Measurements from ENCODE around the gene C16orf74.

Gene C16orf74

DNA sequence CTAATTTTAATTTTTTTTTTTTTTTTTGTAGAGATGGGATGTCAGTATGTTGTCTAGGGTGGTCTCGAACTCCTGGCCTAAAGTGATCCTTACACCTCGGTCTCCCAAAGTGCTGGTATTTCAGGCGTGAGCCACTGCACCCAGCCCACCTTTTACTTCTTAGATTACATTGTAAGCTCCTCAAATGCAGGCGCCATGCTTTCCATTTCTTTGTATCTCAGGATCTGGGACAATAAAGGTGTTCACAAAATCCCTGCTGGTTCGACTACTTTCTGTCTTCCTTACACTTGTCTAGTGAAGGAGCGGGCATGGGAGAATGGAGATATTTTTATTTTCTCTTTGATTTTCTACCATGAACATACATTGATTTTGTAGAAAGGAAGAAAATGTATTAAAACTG lies 23.2 kb upstream of the C16orf74 start:
- no peak for DNase-seq

DNA sequence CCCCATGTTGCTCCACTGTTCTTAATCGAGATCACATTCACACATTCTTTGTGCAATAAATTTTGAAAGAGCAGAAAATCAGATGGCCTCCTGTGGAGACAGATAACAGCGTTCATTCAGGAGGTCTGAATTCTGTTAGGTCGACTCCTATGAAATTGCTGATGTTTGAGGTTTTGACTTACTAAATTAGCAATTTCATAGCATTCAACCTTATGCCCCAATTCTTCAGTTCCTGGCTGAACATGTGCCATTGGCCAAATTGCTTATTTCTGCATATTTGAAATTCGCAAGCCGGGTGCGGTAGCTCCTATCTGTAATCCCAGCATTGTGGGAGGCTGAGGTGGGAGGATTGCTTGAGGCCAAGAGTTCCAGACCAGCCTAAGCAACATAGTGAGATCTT lies 22.1 kb upstream of the C16orf74 start:
- DNase-seq = no peak

DNA sequence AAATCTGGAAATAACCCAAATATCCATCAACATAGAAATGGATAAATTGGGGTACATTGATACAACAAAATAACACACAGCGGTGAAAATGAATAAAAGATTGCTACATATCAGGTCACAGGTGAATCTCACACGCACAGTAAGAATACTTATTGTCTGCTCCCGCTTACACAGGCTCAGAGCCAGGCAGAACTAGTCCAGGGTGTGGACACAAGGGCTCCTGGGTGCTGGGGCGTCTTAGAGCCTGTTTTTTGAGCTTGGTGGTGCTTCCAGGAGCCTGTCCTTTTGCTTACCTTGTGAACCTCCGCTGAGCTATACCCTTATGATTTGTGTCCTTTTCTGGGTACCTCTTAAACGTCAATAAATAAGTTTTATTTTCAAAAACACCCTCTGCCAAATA lies 19.8 kb upstream of the C16orf74 start:
- DNase-seq = no peak

DNA sequence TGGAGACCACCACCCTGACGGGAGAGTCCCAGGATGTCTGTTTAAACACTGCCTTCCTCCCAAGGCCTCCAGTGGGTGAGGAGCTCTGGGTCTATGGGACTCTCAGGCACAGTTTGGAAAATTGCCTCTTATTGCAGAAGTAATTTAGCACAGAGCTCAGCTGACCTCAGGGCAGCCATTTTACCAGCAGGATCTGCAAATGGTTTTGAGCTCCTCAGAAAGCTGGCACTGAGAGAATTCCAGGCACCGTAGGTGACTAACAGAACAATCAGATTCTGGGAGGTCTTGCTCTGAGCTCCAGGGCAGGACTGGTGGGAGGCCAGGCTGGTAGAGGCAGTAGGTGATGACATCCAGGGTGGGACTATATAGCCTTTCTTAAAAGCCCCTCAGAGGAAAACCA lies 17.3 kb upstream of the C16orf74 start:
- DNase-seq = no peak

DNA sequence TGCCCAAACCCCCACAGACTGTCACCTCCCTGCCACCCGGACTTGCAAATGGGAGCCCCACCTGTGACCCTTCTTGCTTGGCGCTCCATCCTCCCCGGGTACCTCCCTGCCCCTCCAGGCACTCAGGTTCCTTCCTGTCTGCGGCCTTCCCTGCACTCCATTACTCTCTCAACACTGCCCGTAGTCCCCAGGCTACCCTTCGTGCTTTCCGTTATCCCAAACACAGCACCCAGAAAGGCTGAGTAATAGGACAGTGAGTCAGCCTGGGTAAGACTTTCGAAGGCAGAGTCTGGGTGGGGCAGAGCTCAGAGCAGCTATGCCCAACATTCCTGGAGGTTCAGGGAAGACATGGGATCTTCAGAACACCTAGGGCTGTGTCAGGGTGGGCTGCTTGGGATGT lies 16.6 kb upstream of the C16orf74 start:
- DNase-seq = peak; percentile 32

DNA sequence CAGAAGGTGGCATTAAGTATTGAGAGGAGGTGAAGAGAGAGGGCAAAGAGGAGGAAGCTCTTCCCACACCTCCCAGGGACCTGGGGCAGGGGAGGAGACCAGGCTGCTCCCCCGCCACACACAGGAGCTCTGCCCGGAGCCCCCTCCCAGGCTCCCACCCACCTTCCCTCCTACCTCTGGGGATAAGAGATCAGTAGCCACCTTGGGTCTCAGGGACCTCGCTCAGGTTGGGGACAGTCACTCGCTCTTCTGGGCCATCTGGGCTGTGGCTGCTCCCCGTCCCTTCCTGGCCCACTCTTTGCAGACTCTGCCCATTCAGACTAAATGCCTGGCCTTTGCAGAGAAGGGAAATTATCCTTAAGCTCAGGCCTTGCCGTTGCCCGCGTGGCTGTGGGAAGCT lies 14.9 kb upstream of the C16orf74 start:
- DNase-seq = no peak

DNA sequence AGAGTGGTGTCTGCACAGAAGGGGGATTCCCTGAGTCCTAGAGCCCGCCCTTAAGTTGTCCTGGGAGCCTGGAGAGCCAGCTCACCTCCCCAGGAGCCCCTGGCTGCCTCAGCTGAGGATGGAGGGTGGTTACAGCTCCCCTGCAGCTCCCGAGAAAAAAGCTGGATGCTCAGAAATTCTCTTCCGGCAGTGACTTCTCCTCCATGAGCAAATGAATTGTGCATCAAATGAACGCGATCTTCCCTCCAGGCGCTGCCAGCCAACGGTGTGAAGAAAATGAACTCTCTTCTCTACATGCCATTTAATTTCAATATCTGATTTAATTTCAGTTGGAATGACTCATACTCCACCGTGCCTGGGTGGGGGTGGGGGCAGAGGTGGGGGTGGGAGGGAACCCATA lies 14.3 kb upstream of the C16orf74 start:
- DNase-seq = no peak

DNA sequence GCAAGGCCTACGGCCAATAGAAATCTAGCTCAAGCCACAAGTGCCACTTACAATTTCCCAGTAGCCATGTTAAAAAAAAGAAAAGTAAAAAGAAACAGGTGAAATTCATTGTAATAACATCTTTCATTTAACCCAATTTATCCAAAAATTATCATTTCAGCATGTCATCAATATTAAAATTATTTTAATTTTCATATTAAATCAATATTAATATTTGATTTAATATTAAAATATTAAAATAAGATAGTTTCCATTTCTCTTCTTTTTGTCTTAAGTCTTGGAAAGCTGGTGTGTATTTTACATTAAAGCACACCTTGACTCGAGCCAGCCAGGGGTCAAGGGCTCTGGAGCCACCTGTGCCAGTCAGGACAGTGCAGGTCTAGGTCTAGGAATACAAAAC lies 12.7 kb upstream of the C16orf74 start:
- no peak for DNase-seq

DNA sequence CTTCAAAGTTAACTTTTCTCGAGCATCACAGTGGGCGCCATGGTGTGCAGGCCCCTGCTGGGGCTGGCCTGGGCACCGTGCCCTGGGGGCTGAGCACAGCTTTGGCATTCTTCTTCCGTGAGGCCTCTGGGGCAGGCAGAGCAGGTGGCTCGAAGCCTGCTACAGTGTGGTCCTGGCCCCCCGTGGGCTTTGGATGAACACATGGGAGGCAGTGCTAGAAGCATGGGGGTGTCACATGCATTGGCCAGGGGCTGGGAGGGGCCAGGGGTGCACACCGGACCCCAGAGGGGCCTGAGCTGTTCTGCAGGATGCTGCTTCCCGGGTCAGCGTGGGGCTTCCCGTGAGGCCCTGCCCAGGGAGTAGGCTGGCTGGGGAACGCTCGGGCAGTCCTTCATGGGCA lies 12.1 kb upstream of the C16orf74 start:
- no peak for DNase-seq

DNA sequence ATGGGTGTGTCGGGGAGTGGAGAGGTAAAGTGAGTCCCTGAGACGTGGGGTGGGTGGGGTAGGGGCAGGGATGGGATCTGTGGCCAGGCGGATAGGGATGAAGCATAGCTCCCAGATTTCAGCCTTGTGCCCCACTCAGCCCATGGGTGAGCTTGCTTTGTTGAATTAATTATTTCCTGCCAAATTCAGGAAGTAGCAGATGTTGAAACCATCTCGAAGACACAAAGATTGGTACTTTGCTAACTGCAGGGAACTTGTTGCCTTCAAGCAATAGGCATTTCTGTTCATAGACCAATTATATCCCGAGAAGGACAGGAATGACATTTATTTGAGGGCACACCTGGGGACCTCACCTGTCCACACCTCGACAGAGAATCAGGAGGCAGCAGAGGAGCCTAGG lies 11.0 kb upstream of the C16orf74 start:
- peak; percentile 52 for DNase-seq

DNA sequence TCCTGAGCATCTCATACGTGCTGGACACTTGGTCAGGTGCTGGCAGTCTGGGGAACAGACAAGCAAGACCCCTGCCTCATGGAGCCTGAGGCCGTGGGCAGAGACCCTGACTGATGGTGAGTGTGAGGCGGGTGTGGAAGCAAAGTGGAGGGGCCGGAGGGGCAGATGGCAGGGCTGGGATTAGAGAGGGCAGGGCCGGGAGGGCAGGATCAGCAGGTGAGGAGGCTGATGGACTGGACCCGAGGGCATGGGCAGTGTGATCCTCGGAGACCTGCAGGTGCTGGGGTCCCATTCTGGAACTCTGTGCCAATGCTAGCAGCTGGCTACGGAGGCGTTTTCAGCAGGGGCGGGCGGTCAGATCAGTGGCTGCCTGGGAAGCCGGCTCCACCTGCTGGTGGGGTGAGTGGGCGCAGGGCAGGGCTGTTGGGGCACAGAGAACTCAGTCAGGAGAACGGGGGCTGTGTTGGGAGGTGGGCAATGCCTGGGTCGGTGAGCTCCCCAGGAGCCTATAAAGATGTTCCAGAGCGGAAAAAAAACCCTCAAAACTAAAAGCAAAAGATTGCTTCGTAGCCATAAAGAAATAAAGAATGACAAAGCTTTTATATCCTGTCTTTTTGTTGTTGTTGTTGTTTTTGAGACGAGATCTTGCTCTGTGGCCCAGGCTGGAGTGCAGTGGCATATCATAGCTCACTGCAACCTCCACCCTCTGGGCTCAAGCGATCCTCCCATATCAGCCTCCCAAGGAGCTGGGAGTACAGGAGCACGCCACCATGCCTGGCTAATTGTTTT lies 8.9 kb upstream of the C16orf74 start:
- DNase-seq = no peak

DNA sequence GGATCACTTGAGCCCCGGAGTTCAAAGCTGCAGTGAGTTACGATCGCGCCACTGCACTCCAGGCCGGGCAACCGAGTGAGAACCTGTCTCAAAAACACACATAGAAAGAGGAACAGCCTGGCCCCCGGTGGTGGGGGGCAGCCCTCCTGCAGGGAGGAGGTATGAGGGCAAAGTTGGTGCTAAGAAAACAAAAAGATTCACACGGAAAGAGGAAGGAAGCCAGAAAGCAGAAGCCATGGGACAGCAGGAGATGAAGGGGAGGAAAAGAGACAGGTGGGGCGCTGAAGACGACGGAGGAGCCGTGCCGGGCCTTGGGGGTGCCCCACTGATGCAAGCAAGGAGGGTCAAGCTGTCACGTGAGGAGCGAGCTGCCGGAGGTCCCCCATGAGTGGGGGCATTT lies 8.2 kb upstream of the C16orf74 start:
- DNase-seq = peak; percentile 11

DNA sequence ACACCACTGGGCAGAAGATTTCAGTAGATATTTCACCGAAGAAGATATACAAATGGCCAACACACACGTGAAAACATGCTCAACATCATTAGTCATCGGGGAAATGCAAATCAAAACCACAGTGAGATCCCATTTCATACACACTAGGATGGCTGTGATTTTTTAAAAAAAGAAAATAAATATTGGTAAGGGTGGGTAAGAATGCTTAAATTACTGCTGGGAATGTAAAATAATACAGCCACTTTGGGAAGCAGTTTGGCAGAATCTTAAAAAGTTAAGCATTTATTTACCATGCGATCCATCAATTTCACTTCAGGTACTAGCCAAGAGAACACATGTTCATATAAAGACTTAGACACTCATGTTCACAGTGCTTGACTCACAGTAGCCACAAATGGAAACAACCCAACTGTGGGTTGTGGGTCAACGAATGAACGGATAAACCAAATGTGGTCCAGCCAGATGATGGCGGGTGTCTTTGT lies 6.5 kb upstream of the C16orf74 start:
- DNase-seq = peak; percentile 8

DNA sequence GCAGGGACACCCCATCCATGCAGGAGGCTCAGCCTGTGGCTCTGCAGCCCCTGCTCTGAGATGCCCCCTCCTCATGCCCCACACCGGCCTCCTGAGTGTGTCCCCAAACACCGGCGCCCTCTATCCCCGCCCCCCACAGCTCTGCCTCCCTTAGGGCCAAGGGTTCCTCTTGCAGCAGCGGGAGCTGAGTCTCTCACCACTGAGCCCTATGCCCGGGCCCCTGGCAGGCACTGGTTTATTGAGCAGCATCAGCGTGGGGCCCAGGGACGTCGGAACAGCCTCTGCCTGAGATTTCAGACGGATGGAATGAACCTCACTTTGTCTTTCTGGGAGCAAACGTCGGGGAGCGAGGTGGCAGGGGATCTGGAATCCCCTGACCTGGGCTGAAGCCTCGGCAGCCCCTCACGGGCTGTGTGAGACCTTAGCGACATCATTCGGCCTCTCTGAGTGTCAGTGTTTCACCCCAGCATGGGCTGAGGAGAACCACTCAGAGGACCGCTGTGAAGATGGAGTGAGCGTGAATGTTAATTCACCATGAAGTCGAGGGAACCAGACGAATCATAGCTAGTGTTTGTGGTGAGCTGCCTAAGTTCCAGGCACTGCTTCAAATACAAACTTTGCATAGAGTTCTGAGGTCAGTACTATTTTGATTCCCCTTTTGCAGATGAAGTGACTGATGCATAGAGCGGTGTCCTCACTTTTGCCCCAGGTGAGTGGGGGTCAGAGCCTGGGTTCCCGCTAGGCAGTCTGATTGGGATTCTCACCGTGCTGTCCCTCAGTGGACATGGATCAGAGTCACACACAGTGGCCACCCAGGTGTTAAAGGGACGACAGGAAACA lies 5.3 kb upstream of the C16orf74 start:
- DNase-seq = no peak

DNA sequence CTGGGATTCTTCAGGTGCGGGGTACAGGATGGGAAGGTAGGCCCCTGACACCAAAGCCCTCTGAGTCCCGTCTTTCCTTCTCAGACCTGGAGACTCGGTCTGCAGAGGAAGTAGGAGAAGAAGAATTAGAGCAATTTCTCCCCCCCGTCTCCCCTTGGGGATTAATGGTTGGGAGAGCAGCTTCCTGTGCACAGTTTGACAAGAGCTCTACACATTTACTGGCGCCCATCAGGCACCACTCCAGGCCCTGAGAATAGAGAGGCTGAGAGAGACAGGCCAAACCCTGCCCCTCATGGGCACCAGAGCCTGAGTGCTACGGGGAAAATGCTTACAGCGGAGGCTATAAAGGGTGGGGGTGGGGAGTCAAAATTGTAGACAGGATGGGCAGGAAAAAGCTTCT lies 3.5 kb upstream of the C16orf74 start:
- no peak for DNase-seq

DNA sequence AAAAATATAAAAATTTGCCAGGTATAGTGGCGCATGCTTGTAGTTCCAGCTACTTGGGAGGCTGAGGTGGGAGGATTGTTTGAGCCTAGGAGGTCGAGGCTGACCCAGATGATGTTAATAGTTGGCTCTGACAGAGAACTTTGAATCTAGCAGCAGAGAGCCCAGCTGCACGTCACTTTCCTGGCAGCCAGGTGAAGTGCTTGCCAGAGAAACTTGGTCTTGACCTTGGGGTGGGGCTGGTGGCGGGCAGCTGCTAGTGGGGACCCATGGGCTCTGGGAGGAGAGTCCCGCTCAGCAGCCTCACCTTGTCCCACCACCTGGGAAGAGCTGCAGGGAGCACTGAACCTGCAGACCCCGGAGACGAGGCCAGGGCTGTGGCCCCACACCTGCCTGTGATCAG lies 3.1 kb upstream of the C16orf74 start:
- no peak for DNase-seq

DNA sequence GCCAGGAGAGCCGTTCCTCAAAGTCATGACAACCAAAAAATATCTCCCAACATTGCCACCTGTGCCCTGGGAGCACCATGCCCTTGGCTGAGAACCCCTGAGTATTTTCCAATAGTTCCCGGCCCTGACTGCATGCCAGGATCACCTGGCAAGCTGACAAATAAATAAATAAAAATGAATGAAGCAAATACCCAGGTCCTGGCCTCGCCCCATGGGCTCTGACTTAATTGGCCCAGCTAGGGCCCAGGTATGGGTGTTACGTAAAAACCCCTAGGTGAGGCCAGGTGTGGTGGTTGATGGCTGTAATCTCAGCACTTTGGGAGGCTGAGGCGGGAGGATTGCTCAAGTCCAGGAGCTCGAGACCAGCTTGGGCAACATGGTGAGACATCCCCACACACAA lies 2.7 kb upstream of the C16orf74 start:
- no peak for DNase-seq

DNA sequence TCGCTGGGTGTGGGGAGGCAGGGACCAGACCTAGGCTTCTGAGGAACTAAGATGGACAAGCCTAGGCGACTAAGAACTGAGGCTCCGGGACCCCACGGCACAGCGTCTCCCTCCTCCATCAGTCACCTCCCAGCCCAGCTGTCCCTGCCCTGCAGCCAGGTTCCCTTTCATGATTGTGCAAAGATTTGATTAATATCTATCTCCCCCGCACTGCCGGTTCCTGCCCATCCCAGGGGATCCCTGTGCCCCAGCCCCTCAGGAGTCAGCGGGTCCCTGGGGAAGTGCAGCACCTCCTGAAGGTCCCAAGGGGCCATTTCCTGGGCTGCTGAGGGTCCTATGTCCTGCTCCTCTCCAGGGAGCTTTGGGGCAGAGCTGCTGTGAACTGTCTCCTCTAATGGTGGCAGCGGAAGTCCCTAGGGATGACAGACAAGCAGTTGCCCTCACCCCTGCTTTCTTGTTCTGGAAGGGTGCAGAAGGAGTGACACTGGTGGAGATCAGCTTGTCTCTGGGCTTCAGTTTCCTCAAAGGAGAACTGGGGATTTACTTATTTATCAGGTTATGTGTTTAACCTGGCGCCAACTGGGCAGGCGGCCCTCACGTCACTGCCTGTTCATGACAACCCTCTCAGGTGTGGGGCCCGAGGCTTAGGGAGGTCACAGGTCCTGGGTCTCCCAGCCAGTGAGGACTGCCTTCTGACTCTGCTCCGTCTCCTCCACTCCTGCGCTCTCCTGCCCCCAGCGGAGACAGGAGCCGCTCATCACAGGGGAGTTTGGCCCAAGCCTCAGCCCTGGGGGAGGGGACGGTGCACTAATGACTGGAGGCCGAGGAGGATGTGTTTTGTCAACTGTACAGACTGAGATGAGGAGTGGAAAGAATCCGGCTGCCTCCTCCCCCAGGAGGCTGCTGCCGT lies 1.9 kb upstream of the C16orf74 start:
- no peak for DNase-seq

DNA sequence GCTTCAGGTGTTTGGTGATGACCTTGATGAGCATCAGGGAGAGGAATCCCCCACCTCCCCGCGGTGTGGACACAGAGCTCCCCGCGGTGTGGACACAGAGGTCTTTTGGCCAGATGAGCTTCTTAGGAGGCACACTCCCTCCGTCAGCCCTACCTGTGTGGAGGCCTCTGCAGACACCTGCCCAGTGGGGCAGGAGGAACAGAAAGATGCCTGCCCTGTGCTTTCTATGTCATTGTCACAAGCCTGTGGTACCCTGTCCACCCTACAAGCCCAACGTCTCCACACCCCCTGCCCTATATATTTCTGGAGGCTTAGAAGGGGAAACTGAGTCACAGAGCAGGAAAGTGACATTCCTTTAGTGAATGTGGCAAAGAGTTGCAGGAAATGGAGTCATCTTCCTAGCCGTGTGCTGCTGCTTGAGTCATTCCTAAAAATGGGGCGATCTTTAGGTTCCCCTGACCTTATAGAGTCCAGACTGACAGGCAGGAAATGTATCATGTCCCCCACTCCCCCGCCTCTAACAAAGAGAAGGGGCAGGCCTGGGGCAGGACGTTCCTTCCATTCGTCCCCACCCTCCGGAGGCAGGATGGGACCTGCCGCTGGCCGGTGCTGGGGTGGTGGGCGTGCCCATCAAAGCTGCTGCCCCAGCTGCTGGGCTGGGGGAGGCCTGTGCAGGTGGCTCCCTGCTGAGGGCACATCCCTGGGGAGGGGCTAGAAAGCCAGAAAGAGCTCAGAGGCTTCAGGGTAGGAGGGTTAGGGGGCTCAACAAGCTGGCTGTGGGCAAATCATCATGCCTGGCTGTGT lies 1.0 kb upstream of the C16orf74 start:
- no peak for DNase-seq

DNA sequence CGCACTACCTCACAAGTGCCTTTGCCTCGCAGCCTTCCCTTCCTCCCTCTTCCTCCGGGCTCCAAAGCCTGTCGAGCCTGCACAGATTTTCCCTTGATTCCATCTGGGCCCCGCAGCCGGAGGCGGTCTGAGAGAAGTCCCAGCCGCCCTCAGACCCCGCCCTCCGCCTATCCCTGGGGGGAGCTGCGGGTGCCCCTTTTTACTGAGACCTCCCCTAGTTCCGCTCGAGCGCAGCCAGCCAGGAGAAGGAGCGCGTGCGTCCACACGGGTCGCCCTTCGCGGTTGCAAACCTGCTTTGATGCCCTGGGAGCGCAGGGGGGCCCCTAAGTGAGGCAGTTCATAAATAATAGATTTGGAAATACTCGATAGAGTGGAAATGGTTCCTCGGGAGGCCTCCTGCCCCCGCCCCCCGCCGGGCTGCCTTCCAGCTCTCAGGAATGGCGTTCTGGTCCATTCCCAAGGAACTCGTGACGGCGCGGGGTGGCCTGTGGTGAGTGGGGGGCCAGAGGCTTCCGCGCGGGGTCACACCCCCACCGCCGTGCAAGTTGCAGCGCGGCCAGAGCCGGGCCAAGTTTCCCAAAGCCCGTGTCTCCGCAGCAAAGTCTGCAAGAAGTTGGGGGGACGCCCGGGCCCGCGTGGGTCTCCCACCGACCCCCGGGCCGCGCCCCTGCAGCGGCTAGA lies 610 bp downstream of the C16orf74 start:
- peak; percentile 14 for DNase-seq

DNA sequence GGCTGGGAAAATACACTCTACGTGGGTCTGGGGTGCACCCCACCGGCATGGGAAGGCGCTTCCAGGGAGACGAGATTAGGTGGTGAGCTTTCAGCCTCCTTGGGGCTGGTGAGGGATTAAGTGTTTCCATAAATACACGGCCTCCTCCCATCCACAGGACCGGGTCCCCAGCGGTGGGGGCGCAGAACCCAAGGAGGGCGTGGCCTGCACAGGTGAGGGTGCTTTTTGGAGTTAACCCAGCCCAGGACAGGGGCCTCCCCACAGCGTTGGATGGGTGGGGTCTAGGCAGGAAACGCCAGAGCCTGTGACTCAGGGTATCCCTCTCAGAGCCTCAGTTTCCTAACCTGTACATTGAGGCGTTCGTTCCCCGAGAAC lies 1.1 kb downstream of the C16orf74 start:
- DNase-seq = no peak

Data from inflammatory macrophage treated with lipopolysaccharide for 4 hours (primary cell).